Common myeloid progenitor, CD34-positive (primary cell): ENCODE data around the gene PMP22.

Experiments used
- CTCF ChIA-PET: fragments of 350-600 bp; sonication (Branson Sonifier 250); formaldehyde crosslinking; loops from one replicate; lab custom pipeline; 2021; ENCODE audit warnings: antibody characterized with exemption; lab: Charles Lee
- POLR2A ChIA-PET: fragments of 350-600 bp; sonication (Branson Sonifier 250); formaldehyde crosslinking; loops from one replicate; lab custom pipeline; 2021; ENCODE audit warnings: antibody characterized with exemption; lab: Charles Lee
- DNase-seq, 3 donors: peaks; one replicate each; pipeline versions ENCODE4 v3.0.0 to v3.0.0-alpha.2; 2013
- H3K27ac ChIP-seq, 2 experiments: 1 replicate in 1 of 2; 2 replicates in 1 of 2; pipeline ENCODE4 v1.7.0; 2013; ENCODE audit warnings: inconsistent platforms in 2 of 2, low read length in 2 of 2, mild to moderate bottlenecking in 2 of 2, low read depth in 1 of 2, moderate library complexity in 1 of 2; ENCODE audit not compliant: severe bottlenecking in 2 of 2, insufficient read depth in 1 of 2, poor library complexity in 1 of 2
- H3K27me3 ChIP-seq, 5 experiments: replicated peaks in 2 of 5; 1 replicate in 3 of 5; 2 replicates in 2 of 5; pipeline versions ENCODE4 v1.6.1 to v1.7.0; 2013; ENCODE audit warnings: low read length in 4 of 5, mild to moderate bottlenecking in 2 of 5, moderate library complexity in 2 of 5, inconsistent platforms in 1 of 5; ENCODE audit not compliant: insufficient read depth in 5 of 5, control insufficient read depth in 4 of 5
- H3K36me3 ChIP-seq, 4 experiments: 1 replicate in 2 of 4; 2 replicates in 2 of 4; pipeline versions ENCODE4 v1.6.1 to v1.7.0; 2013; ENCODE audit warnings: low read length in 3 of 4, control low read depth in 1 of 4, mild to moderate bottlenecking in 1 of 4; ENCODE audit not compliant: control insufficient read depth in 4 of 4, insufficient read depth in 4 of 4
- H3K4me1 ChIP-seq, 4 experiments: 1 replicate in 3 of 4; 2 replicates in 1 of 4; pipeline versions ENCODE4 v1.6.1 to v1.7.1; 2013; ENCODE audit warnings: low read length in 3 of 4, mild to moderate bottlenecking in 3 of 4, control low read depth in 1 of 4, inconsistent platforms in 1 of 4, moderate library complexity in 1 of 4; ENCODE audit not compliant: control insufficient read depth in 4 of 4, insufficient read depth in 4 of 4; ENCODE audit errors: control extremely low read depth in 1 of 4
- H3K4me3 ChIP-seq, 7 experiments: 1 replicate in 4 of 7; 2 replicates in 3 of 7; pipeline versions ENCODE4 v1.5.1 to v1.7.0; 2013; ENCODE audit warnings: mild to moderate bottlenecking in 7 of 7, low read length in 6 of 7, moderate library complexity in 6 of 7, inconsistent platforms in 2 of 7, low read depth in 2 of 7, control low read depth in 1 of 7; ENCODE audit not compliant: insufficient read depth in 4 of 7, control insufficient read depth in 1 of 7; ENCODE audit errors: extremely low read depth in 1 of 7
- H3K9me3 ChIP-seq, 5 experiments: 1 replicate in 4 of 5; 2 replicates in 1 of 5; pipeline versions ENCODE4 v1.6.1 to v1.7.1; 2013; ENCODE audit warnings: low read length in 4 of 5, mild to moderate bottlenecking in 2 of 5, inconsistent platforms in 1 of 5, low read depth in 1 of 5, moderate library complexity in 1 of 5; ENCODE audit not compliant: control insufficient read depth in 4 of 5, insufficient read depth in 2 of 5; ENCODE audit errors: control extremely low read depth in 1 of 5
- WGBS: methylation state at CpG from one replicate; pipeline ENCODE4 v1.1.5; 2013; ENCODE audit not compliant: insufficient coverage; 5-methylcytosine and 5-hydroxymethylcytosine counted together

Gene PMP22

DNA sequence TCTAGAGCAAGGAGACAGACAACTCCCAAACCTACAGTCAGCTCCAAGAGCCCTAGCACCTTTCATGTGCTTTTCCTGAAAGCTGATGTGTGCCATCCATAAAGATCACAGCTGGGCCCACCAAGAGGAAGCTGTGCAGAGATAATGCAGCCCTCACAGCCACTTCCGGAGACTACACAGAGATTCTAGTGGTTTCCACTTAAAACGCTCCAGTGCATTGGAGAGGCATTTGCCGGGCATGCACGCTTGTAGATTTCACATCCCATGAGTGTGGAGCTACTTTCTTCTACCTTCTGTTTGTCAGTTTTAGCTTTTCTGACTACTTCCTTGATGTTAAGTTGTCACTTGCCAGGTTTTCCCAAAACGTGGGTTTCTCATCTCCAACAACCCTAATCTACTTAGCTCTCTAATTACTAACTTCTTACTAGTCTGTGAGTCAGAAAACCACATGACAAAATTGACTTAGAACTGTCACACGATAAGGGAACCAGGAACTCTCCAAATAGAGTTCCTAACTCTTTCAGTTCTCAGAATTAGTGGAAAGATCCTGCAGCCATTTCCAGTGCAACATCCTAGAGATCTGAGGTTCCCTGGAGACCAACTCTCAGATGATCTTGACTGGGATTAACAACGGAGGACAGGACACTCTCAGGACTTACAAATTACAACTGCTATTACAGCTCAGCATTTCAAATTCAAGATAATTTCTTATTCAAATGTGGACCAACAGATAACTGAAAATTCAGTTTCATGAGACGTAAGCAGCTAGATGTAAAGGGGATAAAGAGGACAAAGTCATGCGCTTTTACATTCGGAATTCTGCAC is 28.6 kb downstream of the PMP22 start:
- Histone ChIP-seq H3K9me3 (no peaks in the 10 kb centered on the region), H3K36me3 (no peaks in the 10 kb centered on the region), H3K4me1 (peaks cover 0 to 25% (median 7%) of the 10 kb centered on the region in 4 experiments), H3K27me3 (no peaks in the 10 kb centered on the region), H3K27ac (no peak overlapping the region), H3K4me3 (no peak overlapping the region)
- peak; percentile 47 to 83 (median 67) for DNase-seq
- POLR2A ChIA-PET = no interaction called here
- WGBS = 52% methylated on average over 7 of the region's 10 CpGs
- CTCF ChIA-PET = interaction anchor here (0.6 to 2.0 kb wide), 6 partner anchors 11 to 266 kb away, joined by 3 to 7 read pairs (median 3); no protein-coding TSS in a partner anchor

DNA sequence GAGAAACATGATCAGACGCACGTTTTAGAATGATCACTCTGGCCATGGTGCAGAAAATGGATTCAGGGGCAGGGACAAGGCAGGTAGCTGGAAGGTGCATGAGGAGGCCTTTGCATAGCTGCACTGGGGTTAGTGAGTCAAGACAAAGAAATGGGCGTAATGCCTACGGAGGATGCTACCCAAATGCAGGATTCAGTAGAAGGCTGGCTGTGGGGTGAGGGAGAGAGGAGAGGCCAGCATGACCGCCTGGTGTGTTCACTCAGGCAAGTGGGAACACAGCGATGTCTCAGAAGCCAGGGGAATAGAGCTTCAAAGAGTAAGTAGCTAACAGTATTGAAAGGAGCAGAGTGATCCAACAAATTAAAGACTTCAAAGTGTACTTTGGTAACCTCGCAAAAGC is 31.2 kb downstream of the PMP22 start:
- Histone ChIP-seq H3K4me1 (peaks cover 0 to 25% (median 7%) of the 10 kb centered on the region in 4 experiments), H3K27me3 (no peaks in the 10 kb centered on the region), H3K4me3 (no peak overlapping the region), H3K9me3 (no peaks in the 10 kb centered on the region), H3K27ac (no peak overlapping the region), H3K36me3 (no peaks in the 10 kb centered on the region)
- POLR2A ChIA-PET = no interaction called here
- WGBS = 100% methylated on average over 7 of the region's 7 CpGs
- DNase-seq = no peak
- CTCF ChIA-PET = interaction anchor here (1.2 to 1.7 kb wide), 2 partner anchors 8 to 14 kb away, joined by 4 to 5 read pairs; no protein-coding TSS in a partner anchor

DNA sequence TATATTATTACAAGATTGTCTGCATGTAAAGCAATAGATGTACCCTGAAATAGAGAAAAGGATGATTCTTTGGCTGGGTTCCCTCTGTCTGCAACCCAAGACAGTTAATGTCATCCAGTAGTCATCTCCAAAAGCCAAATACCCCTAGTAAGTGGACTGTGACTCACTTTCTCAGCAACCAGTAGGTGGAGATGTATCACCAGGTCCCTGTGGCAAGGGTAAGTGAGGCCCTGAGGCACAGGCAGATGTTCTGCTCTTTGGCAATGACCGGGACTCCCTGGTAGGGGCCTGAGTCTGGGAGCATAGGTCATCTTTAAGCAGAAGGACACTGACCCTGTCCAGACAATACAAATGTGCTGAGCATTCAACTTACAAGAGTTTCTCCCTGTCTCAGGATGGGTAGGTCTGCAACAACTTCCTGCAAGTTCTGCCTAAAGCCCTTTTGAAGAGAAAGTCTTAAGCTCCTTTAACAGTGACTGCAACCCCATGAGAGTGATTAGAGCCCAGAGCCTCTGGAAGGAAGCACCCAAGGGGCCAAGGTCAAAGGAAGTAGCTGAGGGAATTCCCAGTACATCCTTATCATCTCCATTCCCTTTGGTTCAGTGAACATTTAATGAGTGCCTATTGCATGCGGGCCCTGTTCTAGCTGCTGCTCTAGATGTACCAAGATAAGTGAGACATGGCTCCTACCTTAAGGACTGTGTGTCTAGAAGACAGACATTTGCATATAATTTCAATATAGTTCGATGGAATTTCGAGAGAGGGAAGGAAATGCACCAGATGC is 31.9 kb downstream of the PMP22 start:
- POLR2A ChIA-PET = no interaction called here
- H3K4me3 ChIP-seq = no peak overlapping the region
- no peak overlapping the region for H3K27ac ChIP-seq
- 98% methylated on average over 4 of the region's 4 CpGs for WGBS
- CTCF ChIA-PET = interaction anchor here (0.9 to 1.7 kb wide), 4 partner anchors 8 to 25 kb away, joined by 3 to 5 read pairs (median 4); no protein-coding TSS in a partner anchor
- peaks cover 0 to 25% (median 7%) of the 10 kb centered on the region in 4 experiments for H3K4me1 ChIP-seq
- no peaks in the 10 kb centered on the region for H3K9me3 ChIP-seq
- peak in 2 of 3 donors; percentile 31 to 33 for DNase-seq
- no peaks in the 10 kb centered on the region for H3K27me3 ChIP-seq
- H3K36me3 ChIP-seq = no peaks in the 10 kb centered on the region

DNA sequence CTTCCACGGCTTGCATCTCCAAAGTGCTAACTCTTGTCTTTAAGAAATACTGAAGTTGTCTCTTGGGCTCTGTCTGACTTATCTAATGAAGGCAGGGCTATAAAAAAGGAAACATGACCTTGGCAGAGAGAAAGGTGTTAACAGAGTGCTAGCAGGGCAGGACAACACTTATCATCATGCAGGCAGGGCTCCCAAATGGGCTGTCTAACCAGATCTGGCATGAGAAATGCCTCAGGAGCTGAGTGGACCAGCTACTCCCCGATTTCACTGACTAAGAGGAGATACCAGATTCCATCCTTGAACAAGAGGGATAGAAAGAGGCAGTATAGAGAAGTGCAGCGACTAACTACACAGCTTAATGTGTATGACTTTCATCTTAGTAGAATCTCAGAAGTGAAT is 32.6 kb downstream of the PMP22 start:
- WGBS = 83% methylated on average over 2 of the region's 3 CpGs
- H3K4me3 ChIP-seq = no peak overlapping the region
- H3K27ac ChIP-seq = no peak overlapping the region
- ChIA-PET POLR2A (no interaction called here), CTCF (interaction anchor here (0.9 to 1.7 kb wide), 4 partner anchors 9 to 26 kb away, joined by 3 to 5 read pairs (median 4); no protein-coding TSS in a partner anchor)
- peaks cover 0 to 18% (median 7%) of the 10 kb centered on the region in 4 experiments for H3K4me1 ChIP-seq
- no peaks in the 10 kb centered on the region for H3K27me3 ChIP-seq
- no peaks in the 10 kb centered on the region for H3K9me3 ChIP-seq
- DNase-seq = peak in 2 of 3 donors; percentile 9 to 39
- no peaks in the 10 kb centered on the region for H3K36me3 ChIP-seq

DNA sequence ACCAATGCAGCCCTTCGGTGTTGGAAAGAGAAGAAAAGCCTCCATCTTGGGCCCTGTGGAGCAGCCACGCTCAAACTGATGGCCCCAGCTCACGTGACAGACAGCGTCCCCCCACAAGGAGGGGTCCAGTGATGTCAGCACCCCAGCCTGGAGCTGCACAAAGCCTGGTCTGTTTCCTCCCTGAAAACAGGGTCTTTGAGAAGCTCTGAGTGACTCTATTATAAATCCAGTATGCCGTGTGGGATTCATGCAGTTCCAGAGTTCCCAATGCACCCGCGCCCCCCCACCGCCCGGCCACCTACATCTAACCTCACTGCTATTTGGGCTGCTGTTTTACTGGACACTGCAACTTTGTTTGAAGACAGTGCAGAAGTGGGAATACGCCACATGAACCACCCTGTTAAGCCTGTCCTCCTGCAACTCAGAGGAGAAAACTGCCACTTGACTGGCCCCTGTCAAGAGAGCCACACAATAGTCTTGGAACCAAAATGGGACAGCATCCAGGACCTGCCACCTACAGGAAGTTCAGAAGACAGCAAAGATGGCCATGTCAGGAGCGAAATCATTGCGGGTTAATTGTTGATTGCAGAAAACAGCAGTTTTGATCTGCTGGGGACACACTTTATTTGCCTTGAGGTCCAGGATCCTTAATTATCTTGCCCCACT is 33.1 kb downstream of the PMP22 start:
- H3K27me3 ChIP-seq = no peaks in the 10 kb centered on the region
- no peak for DNase-seq
- no peaks in the 10 kb centered on the region for H3K9me3 ChIP-seq
- no peaks in the 10 kb centered on the region for H3K36me3 ChIP-seq
- ChIA-PET CTCF (interaction anchor here (1.0 to 1.7 kb wide), 3 partner anchors 10 to 27 kb away, joined by 3 to 4 read pairs (median 4); no protein-coding TSS in a partner anchor), POLR2A (no interaction called here)
- WGBS = 87% methylated on average over 11 of the region's 12 CpGs
- peaks cover 0 to 13% (median 7%) of the 10 kb centered on the region in 4 experiments for H3K4me1 ChIP-seq
- H3K4me3 ChIP-seq = no peak overlapping the region
- H3K27ac ChIP-seq = no peak overlapping the region

DNA sequence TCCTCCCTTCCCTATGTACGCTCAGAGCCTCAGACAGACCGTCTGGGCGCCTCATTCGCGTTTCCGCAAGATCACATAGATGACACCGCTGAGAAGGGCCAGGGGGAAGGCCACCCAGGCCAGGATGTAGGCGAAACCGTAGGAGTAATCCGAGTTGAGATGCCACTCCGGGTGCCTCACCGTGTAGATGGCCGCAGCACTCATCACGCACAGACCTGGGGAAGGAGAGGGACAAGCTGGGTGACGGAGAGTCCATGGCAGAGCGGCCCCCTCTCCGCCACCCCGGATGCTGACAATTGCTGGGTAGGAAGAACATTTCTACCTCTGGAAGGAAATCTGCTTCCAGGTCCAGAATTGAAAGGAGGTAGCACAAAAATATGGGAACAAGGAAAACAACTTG is 34.3 kb downstream of the PMP22 start:
- CTCF ChIA-PET = interaction anchor here (0.6 to 1.0 kb wide), 2 partner anchors 26 to 27 kb away, joined by 3 read pairs; no protein-coding TSS in a partner anchor
- Histone ChIP-seq H3K36me3 (no peaks in the 10 kb centered on the region), H3K9me3 (no peaks in the 10 kb centered on the region), H3K27me3 (no peaks in the 10 kb centered on the region), H3K4me3 (no peak overlapping the region), H3K4me1 (peaks cover 0 to 4% (median 1%) of the 10 kb centered on the region in 4 experiments), H3K27ac (no peak overlapping the region)
- WGBS = 97% methylated on average over 13 of the region's 18 CpGs
- POLR2A ChIA-PET = no interaction called here
- no peak for DNase-seq
